ENCODE measurements around the gene LPAR3.
A peak's percentile ranks its signal among the peaks of the same experiment; 100 is the strongest.

The LPAR3 gene

GRCh38 chr1:84892705-84893618 lies at the start of gene LPAR3:
TSS of gene LPAR3 (minus strand) at chr1:84893206. CDS start at chr1:84866120, 27,086 bp downstream.
- DNase-seq (ENCODE audit: insufficient read length, low spot score): no peak
- FAIRE-seq: no peak
- no peak for TF ChIP-seq POLR2A (IDR thresholded peaks at IDR 0.05; ENCODE audit: low read depth, low read length)

- FAIRE-seq (no peak), DNase-seq (ENCODE audit: insufficient read length, low spot score) (no peak)
- no peak for TF ChIP-seq POLR2A (IDR thresholded peaks at IDR 0.05; ENCODE audit: low read depth, low read length)
Observed at GRCh38 chr1:84941843-84942242, 48.8 kb upstream of the LPAR3 start.

- FAIRE-seq (no peak), DNase-seq (ENCODE audit: insufficient read length, low spot score) (no peak)
- TF ChIP-seq POLR2A (IDR thresholded peaks at IDR 0.05; ENCODE audit: low read depth, low read length): no peak
Observed at GRCh38 chr1:84940481-84940880, 47.5 kb upstream of the LPAR3 start.

- no peak for TF ChIP-seq POLR2A (IDR thresholded peaks at IDR 0.05; ENCODE audit: low read depth, low read length)
- no peak for DNase-seq (ENCODE audit: insufficient read length, low spot score)
- FAIRE-seq: no peak
Observed at GRCh38 chr1:84939761-84940160, 46.8 kb upstream of the LPAR3 start.

GRCh38 chr1:84939151-84939550 lies 46.1 kb upstream of the LPAR3 start:
- no peak for TF ChIP-seq POLR2A (IDR thresholded peaks at IDR 0.05; ENCODE audit: low read depth, low read length)
- FAIRE-seq (no peak), DNase-seq (ENCODE audit: insufficient read length, low spot score) (no peak)

- FAIRE-seq (peak; percentile 83), DNase-seq (ENCODE audit: insufficient read length, low spot score) (peak; percentile 27)
- no peak for TF ChIP-seq POLR2A (IDR thresholded peaks at IDR 0.05; ENCODE audit: low read depth, low read length)
Observed at GRCh38 chr1:84936116-84936810, 43.3 kb upstream of the LPAR3 start.

GRCh38 chr1:84933011-84933611 lies 40.1 kb upstream of the LPAR3 start:
- no peak for TF ChIP-seq POLR2A (IDR thresholded peaks at IDR 0.05; ENCODE audit: low read depth, low read length)
- FAIRE-seq (no peak), DNase-seq (ENCODE audit: insufficient read length, low spot score) (no peak)

- TF ChIP-seq POLR2A (IDR thresholded peaks at IDR 0.05; ENCODE audit: low read depth, low read length): no peak
- FAIRE-seq (no peak), DNase-seq (ENCODE audit: insufficient read length, low spot score) (no peak)
Observed at GRCh38 chr1:84930831-84931230, 37.8 kb upstream of the LPAR3 start.

- TF ChIP-seq POLR2A (IDR thresholded peaks at IDR 0.05; ENCODE audit: low read depth, low read length): no peak
- DNase-seq (ENCODE audit: insufficient read length, low spot score) (no peak), FAIRE-seq (no peak)
Observed at GRCh38 chr1:84930329-84930728, 37.3 kb upstream of the LPAR3 start.

GRCh38 chr1:84929581-84929980 lies 36.6 kb upstream of the LPAR3 start:
- FAIRE-seq (no peak), DNase-seq (ENCODE audit: insufficient read length, low spot score) (no peak)
- TF ChIP-seq POLR2A (IDR thresholded peaks at IDR 0.05; ENCODE audit: low read depth, low read length): no peak

GRCh38 chr1:84928979-84929378 lies 36.0 kb upstream of the LPAR3 start:
- TF ChIP-seq POLR2A (IDR thresholded peaks at IDR 0.05; ENCODE audit: low read depth, low read length): no peak
- FAIRE-seq: no peak

GRCh38 chr1:84923317-84923716 lies 30.3 kb upstream of the LPAR3 start:
- DNase-seq (ENCODE audit: insufficient read length, low spot score) (no peak), FAIRE-seq (no peak)
- no peak for TF ChIP-seq POLR2A (IDR thresholded peaks at IDR 0.05; ENCODE audit: low read depth, low read length)

More at GRCh38 chr1:84928979-84929378, 36.0 kb upstream of the LPAR3 start:
- DNase-seq (ENCODE audit: insufficient read length, low spot score): no peak

GRCh38 chr1:84920159-84920558 lies 27.2 kb upstream of the LPAR3 start:
- FAIRE-seq: no peak
- TF ChIP-seq POLR2A (IDR thresholded peaks at IDR 0.05; ENCODE audit: low read depth, low read length): no peak

GRCh38 chr1:84919461-84919970 lies 26.5 kb upstream of the LPAR3 start:
- DNase-seq (ENCODE audit: insufficient read length, low spot score) (no peak), FAIRE-seq (no peak)
- TF ChIP-seq POLR2A (IDR thresholded peaks at IDR 0.05; ENCODE audit: low read depth, low read length): no peak

More at GRCh38 chr1:84920159-84920558, 27.2 kb upstream of the LPAR3 start:
- DNase-seq (ENCODE audit: insufficient read length, low spot score): no peak

Data from H54 (cell line).